Activated T-cell treated with anti-CD3 and anti-CD28 coated beads, Interleukin-2, amount 50 U/mL, for 48 hours (primary cell): ENCODE results near the gene AMOTL2.

Experiments used
- DNase-seq, 2 experiments: peaks; one replicate each; pipeline ENCODE4 v3.0.0-alpha.2; 2020

AMOTL2 gene

GRCh38 chr3:134365766-134366065, 8.5 kb downstream of the AMOTL2 start:
- DNase-seq, result no peak

GRCh38 chr3:134364936-134365765, 9.1 kb downstream of the AMOTL2 start:
- DNase-seq, result no peak

GRCh38 chr3:134364061-134364935, 9.9 kb downstream of the AMOTL2 start:
- DNase-seq, result peak; percentile 30 to 46

- no peak for DNase-seq
These were observed 10.9 kb downstream of the AMOTL2 start for GRCh38 chr3:134363381-134363755.

DNA sequence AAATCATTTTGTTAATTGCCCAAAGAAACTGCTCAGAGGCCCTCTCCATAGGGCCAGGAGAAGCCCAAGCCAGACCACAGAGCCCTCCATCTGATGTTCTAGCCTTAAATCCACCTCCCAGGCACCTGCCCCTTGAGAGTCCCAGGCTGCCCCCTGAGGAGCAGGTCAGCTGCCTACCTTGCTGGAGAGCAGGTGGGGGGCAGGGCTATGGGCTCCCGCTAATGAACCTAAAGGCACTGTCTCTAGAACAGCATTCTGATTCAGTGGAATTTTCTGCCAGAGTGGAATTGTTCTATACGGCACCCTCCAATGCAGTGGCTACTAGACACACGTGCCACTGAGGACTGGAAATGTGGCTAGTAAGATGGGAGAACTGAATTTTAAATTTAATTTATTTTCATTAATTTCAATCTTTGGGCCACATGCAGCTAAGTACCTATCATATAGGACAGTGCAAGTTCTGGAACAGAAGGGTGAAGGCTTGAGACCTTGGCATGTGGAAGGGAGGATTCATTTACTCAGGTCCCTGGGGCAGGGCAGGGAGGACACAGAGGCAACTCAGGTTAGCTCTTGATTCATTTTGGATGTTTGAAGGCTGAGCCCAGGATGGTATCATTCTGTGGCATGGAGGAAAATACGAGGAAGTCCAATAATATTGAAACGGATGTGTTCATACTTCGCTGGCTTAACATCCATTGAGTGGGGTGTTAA, 11.4 kb downstream of the AMOTL2 start:
- no peak for DNase-seq

DNA sequence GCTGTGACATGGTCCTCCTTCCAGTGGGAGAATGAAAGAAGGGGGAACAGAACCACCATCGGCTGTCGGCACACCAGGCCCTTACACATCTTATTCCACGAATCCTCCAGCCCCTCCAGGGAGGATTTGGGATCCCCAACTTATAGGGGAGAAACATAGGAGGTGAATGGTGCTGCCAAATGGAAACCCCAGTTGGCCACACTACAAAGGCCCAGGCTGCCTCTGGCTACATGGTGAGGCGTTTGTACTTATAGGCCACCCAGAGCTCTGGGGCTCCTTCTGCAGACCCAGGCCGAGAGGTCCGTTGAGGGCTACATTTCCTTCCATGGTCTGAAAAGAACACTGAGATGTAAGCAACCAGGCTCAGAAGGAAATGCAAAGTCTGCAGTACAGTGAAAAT, 12.0 kb downstream of the AMOTL2 start:
- DNase-seq, result no peak

DNA sequence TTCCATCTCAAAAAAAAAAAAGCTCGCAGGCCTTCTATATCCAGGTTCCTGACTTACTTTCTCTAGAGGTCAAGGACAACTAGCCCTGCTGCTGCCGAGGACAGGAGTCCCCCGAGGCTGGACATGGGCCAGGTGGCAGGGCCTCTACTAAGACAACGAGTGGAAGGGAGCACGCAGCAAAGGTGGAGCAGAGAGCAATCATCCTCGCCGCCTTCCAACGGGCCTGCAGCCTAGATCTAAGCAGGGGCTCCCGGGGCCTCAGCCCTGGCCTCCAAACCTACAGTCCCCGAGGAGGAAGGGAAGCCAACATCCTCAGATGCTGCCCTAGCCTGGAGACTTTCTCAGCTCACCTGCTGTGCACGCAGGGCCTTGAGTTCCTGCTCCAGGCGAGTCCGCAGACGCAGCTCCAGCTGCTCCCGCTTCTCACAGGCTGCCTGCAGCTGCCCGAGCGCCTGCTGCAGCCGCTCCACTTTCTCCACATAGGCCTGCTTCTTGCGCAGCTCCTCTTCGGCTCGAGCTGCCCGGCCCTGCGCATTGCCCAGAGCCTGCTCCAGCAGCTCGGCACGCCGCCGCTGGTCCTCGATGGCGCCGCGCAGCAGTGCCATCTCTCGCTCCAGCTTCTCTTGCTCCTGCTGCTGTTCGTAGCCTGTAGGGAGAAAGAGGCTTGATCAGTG, 12.9 kb downstream of the AMOTL2 start:
- DNase-seq, result no peak

DNA sequence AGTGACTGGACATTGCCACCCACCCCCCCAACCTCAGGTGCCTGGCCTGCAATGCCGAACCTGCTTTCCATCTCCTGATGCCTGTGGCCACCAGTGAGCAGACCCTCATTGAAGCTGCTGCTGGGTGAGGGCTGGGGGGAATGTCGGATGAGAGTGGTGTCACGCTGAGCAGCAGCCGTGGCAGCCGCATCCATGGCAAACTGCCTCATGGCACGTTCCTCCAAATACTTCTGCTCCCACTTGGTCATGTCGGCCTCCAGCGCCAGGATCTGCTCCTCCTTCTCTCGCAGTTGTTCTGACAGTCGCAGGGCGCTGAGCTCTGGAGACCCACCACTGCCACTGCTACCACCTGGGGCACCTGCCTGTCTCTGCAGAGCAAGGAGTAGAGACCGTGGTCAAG, 14.2 kb downstream of the AMOTL2 start:
- DNase-seq, result no peak

- no peak for DNase-seq
These were observed 14.9 kb downstream of the AMOTL2 start for GRCh38 chr3:134359121-134360010.

DNA sequence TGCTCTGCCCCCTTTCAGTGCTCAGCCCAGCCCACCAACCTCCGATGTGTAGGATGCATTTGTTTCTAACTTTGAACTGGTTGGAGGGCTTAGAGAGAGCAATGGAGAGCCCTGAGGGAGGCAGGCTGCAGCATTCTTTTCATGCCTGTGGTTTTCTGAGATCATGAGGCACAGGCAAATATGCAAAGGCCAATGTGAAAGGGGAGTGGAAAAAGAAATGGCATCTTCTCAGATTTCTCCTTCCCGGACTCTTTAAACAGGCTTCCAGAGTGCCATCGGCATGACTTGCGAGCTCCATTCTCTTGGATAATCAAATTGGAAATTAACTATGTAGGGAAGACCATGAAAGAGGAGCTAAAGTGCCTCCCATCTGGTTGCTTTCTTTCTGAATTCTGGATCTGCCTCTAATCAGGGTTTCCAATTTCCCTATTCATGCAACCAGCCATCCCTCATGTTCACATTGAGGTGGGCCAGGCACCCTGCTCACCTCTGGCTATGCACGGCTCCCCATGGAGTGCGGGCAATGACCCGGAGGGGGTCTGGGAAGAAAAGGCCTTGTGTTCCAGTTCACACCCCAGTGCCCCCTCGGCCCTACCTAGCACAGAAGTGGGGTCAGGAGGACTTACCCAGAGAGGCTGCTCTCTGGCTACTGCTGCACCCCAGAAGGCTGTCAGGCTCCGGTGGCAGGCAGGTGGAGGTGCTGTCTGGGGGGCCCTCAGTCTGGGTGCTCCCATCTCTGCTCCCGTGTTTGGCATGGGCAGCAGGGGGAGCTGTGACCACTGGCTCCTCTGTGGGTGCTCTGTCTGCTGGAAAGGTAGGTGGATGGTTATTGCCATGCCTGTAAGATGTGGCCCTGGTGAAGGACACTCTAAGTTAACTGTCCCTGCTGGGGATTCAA, 16.1 kb downstream of the AMOTL2 start:
- DNase-seq, result no peak

- no peak for DNase-seq
These were observed 16.9 kb downstream of the AMOTL2 start for GRCh38 chr3:134357261-134357913.

GRCh38 chr3:134356411-134357040, 17.7 kb downstream of the AMOTL2 start:
- no peak for DNase-seq

- DNase-seq, result no peak
These were observed 18.8 kb downstream of the AMOTL2 start for GRCh38 chr3:134355416-134355815.

DNA sequence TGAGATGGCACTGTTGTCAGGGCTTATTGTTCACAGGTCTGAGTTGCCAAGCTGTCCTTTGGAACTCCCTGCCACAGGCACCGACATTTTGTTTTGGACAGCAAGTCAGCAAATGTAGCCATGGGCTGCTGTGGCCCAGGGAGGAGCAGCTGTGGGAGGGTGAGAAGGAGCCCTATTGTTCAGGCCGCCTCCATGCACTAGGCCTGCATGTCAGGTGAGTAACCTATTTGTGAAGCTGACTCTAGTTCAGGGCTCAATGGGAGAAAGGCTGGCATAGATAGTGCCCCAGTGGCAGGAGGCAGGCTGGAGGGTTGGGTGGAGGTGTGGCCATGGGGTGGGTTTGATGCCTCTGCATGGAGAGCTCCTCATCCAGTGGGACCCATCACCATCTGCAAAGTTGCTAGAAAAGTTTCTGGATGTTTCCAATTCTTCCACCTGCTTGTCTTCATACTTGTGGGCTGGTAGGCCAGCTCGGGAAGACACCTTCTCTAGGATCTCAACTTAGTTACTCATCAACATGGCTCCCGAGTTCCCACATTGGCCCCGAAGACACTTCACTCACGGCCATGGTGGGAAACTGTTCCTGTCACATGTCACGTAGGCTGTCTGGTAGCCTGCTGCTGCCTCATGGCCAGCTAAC, 19.5 kb downstream of the AMOTL2 start:
- no peak for DNase-seq

GRCh38 chr3:134353831-134354611, 20.2 kb downstream of the AMOTL2 start:
- DNase-seq, result no peak

DNA sequence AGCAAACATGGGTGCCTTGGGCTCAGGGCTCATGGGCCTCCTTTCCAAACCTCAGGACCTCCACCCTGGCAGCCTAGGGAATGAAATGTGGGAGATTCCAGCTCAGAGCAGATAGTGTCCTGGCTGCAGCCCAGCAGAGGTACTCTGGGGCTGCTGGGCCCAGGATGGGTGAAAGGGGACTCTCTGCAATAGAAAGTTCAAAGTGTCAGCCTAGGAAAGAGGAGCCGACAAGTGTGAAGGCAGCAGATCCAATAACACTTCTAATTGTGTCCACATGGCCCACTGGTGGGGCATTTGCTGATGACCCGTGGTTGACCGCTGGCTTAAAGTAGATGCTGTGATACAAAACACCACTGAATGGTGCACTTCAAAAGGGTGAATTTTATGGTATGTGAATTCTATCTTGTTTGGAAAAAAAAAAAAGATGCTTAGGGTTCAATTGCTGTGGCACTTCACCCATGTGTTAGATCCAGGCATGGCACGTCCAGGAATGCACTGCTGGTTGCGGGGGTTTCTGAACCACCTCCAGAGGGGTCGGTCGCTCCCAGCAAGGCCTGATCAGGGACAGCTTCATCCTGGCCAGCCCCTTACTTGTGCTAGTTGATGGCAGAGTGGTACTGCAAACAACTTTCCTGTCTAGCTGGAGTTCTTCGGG, 20.9 kb downstream of the AMOTL2 start:
- DNase-seq, result no peak

- no peak for DNase-seq
These were observed 22.1 kb downstream of the AMOTL2 start for GRCh38 chr3:134352031-134352671.
